ENCODE data around the gene ZNF687. TPM values are rescaled to one million over a fixed set of nuclear protein-coding genes. Genes with fewer than 3 reads are reported as not detected.
"Not testable (repeated sequence)": the region's sequence is repeated elsewhere in the genome, so short reads cannot be mapped to it uniquely, and the experiment has no call there.

ZNF687 gene
- total RNA-seq, 4 donors from 2014 or later, result 23.6 to 36.8 (median 29.7) TPM

GRCh38 chr1:151267760-151268159, 14.3 kb upstream of the ZNF687 start:
- Histone ChIP-seq H3K36me3 (peaks cover 55% of the 10 kb centered on the region), H3K4me3 (no peak overlapping the region), H3K9me3 (no peaks in the 10 kb centered on the region), H3K4me1 (no peaks in the 10 kb centered on the region), H3K27me3 (no peaks in the 10 kb centered on the region), H3K27ac (no peak overlapping the region)
- DNase-seq (ENCODE audit: low spot score in 2 of 2), result no peak
- TF ChIP-seq POLR2AphosphoS5 (IDR thresholded peaks at IDR 0.05), result no peak
- TF ChIP-seq POLR2A (IDR thresholded peaks at IDR 0.05), result no peak
- TF ChIP-seq CTCF (IDR thresholded peaks at IDR 0.05), result no peak
- no peak for TF ChIP-seq EP300 (IDR thresholded peaks at IDR 0.05)
- 57% methylated on average over 4 of the region's 4 CpGs for WGBS

GRCh38 chr1:151273924-151274466, 8.1 kb upstream of the ZNF687 start:
- Histone ChIP-seq H3K4me3 (no peak overlapping the region), H3K36me3 (no peaks in the 10 kb centered on the region), H3K4me1 (no peaks in the 10 kb centered on the region), H3K9me3 (no peaks in the 10 kb centered on the region), H3K27me3 (no peaks in the 10 kb centered on the region), H3K27ac (no peak overlapping the region)
- no peak for DNase-seq (ENCODE audit: low spot score in 2 of 2)
- TF ChIP-seq POLR2AphosphoS5 (IDR thresholded peaks at IDR 0.05) (no peak), POLR2A (IDR thresholded peaks at IDR 0.05) (no peak), EP300 (IDR thresholded peaks at IDR 0.05) (no peak), CTCF (IDR thresholded peaks at IDR 0.05) (no peak)
- WGBS, result 66% methylated on average over 3 of the region's 3 CpGs

- WGBS, result 86% methylated on average over 5 of the region's 5 CpGs
- not testable (repeated sequence) for DNase-seq (ENCODE audit: low spot score in 2 of 2); H3K27ac ChIP-seq; H3K27me3 ChIP-seq; H3K4me3 ChIP-seq; H3K36me3 ChIP-seq; H3K9me3 ChIP-seq; H3K4me1 ChIP-seq
Measured at GRCh38 chr1:151275341-151275740, 6.8 kb upstream of the ZNF687 start.

GRCh38 chr1:151277249-151277648, 4.8 kb upstream of the ZNF687 start:
- no peak for TF ChIP-seq CTCF (IDR thresholded peaks at IDR 0.05)
- TF ChIP-seq EP300 (IDR thresholded peaks at IDR 0.05), result no peak
- TF ChIP-seq POLR2AphosphoS5 (IDR thresholded peaks at IDR 0.05), result no peak
- no peak for TF ChIP-seq POLR2A (IDR thresholded peaks at IDR 0.05)
- H3K4me1 ChIP-seq, result peaks cover 5% of the 10 kb centered on the region
- H3K9me3 ChIP-seq, result no peaks in the 10 kb centered on the region
- 79% methylated on average over 2 of the region's 2 CpGs for WGBS
- H3K36me3 ChIP-seq, result no peaks in the 10 kb centered on the region
- H3K27ac ChIP-seq, result no peak overlapping the region
- no peaks in the 10 kb centered on the region for H3K27me3 ChIP-seq
- no peak overlapping the region for H3K4me3 ChIP-seq
- DNase-seq (ENCODE audit: low spot score in 2 of 2), result no peak

- TF ChIP-seq POLR2AphosphoS5 (IDR thresholded peaks at IDR 0.05) (peak; percentile 18 to 61 (median 44)), CTCF (IDR thresholded peaks at IDR 0.05) (no peak), POLR2A (IDR thresholded peaks at IDR 0.05) (peak in 1 of 2 donors; percentile 57), EP300 (IDR thresholded peaks at IDR 0.05) (no peak)
- DNase-seq (ENCODE audit: low spot score in 2 of 2), result peak; percentile 98 to 99
- H3K27ac ChIP-seq, result peak overlapping the region; percentile 99
- H3K9me3 ChIP-seq, result no peaks in the 10 kb centered on the region
- H3K36me3 ChIP-seq, result peaks cover 16% of the 10 kb centered on the region
- H3K27me3 ChIP-seq, result no peaks in the 10 kb centered on the region
- peak overlapping the region; percentile 94 for H3K4me3 ChIP-seq
- peaks cover 23% of the 10 kb centered on the region for H3K4me1 ChIP-seq
- WGBS, result under 1% methylated on average over 44 of the region's 48 CpGs
Measured at GRCh38 chr1:151281225-151281968, 702 bp upstream of the ZNF687 start.
